HG03521 (cell line): Measurements from ENCODE around the gene FAM167B.
A peak's percentile ranks its signal among the peaks of the same experiment; 100 is the strongest.

Experiments used
- ATAC-seq: cut with Tn5 transposase; IDR thresholded peaks from one replicate; pipeline ENCODE4 v1.9.1; 2021; ENCODE audit warnings: mild to moderate bottlenecking, moderate library complexity; ENCODE audit not compliant: unreplicated experiment

FAM167B gene

DNA sequence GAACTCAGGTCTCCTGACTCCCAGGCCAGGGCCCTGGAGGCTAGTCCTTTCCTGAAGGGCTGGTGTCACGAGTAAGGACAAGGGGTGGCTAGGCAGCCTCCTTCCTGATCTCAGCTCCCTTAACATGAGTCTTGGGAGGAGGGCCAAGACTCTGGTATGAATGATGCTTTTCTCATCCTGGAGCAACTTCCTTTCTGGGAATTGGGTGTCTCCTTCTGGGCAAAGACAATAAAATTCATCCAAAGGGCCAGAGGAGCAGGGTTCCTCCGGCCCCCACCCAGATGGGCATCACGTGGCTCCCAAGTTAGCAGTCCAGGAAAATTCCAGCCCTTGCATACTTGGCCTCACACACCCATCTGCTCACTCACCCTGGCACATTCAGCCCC is at the start of gene FAM167B:
TSS of gene FAM167B (plus strand) at position 335 of the 386 bp plus-strand sequence. CDS start 200 bp downstream, outside the sequence.
- ATAC-seq, result no peak

DNA sequence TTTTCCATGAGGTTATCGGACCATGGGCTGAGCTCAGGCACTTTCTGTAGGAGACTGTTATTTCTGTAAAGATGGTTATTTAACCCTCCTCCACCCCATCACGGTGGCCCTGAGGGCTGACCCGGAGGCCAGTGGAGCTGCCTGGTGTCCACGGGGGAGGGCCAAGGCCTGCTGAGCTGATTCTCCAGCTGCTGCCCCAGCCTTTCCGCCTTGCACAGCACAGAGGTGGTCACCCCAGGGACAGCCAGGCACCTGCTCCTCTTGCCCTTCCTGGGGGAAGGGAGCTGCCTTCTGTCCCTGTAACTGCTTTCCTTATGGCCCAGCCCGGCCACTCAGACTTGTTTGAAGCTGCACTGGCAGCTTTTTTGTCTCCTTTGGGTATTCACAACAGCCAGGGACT is 49.2 kb upstream of the FAM167B start:
- no peak for ATAC-seq

DNA sequence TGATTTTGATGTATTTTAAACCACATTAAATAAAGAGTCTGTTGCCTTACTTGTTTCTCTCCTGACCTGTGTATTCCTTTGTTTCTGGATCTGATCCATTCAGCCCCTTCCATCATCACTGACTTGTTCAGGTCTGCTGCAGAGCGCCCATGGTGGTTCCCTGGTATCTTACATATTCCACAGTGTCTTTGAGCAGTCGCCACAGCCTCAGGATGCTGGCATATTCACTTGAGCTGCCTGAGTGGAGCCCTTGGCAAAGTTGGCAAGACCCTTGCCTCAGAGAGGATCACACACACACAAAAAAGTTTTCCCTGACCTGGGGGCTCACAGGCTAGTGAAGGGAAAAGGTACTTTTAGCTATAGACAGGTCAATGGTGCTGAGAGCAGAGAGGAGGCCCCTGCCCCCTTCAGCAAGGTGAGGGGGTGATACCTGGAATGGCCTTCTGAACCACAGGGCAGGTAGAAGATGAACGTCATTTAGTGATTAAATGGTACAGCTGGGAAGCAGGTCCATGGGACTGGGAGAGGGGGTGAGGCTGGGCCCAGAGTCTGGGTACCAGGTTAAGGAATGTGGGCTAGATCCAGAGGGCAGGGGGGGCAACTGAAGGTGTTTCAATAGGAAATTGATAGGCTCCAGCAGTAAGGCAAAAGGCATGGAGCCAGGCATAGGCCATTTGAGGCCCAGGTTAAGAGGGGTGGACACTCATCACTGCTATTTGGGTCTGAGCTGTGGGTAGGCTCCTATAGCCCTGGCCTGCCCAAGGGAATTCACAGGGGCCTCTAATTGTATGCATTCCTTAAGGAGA is 48.6 kb upstream of the FAM167B start:
- ATAC-seq, result no peak

DNA sequence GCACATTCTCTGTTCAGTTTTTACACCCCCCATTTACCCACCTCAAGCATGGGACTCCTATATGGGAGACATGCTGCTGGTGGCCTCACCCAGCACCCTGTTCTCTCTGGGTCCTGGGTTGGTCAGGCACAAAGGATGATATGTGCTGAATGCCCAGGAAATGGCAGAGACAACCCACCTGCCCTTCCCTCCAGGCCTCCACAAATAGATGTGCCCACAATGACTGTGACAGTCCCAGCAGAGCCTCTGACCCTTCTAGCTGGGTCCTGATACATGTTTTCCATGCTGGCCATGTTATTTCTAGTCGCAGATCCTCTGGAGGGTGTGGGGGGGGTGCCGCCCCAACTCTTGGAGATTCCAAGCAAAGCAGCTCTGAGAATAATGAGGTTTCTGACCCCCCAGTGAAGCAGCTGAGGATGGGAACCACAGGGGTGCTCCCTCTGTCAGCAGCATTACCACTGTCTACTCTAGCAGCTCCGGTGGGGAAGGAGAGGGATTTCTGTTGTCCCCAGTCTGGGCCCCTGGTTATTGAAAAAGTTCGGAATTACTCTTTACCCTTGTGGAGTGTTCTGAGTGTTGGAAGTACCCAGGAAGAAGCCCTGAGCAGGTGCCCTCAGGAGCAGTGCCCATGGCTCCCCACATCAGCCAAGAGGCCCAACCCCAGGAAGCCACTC is 47.8 kb upstream of the FAM167B start:
- ATAC-seq, result no peak

DNA sequence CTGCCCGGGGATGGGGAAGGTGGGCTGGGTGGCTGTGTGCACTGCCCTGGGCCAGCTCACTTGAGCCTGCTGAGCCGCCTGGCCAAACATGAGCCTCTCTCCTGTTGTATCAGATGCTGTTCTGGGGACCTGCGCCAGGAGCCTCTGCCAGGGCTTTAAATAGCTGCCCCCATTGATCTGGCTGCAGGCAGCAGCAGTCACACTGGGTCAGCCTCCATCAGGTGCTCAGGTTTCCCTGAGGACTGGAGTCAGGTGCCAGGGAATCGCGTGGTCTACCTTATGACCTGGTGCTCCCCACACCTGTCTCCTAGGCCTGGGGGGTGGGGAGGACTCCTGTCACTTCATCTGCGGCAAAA is 47.3 kb upstream of the FAM167B start:
- no peak for ATAC-seq

DNA sequence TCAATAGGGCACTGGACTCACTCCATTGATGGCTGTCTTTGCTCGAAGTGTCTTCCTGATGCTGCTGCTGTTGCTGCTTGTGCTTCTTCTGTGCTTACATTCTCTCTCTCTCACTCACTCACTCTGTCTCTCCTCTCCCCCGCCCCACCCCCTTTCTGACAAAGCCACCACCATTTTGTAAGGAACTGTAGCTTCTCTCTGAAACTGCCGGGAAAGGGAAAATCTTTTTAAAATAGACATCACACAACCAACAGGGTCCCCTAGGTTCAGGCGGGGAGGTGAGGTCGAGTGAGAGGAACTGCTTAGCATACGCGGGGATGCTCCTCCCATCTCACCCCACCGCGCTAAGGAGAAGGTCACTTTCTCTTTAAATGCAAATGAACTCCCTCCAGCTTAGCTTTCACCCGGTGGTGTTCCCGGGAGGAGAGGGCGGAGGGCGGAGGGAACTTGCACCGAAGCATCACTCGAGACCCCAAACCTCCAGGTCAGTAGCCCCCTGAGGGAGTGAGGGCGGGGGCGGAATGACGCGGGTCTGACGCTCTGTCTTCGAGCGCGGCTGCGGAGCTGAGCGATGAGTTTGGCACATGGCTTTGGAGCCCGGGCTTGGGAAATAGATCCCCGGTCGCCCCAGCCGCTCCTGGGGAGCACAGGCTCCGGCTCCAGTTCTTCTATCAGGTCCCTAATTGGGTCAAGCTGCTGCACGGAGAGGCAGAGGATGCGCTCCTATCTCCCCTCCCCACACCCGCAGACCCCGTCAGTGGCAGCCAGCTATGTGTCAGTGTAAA is 46.6 kb upstream of the FAM167B start, which contains the start of gene CCDC28B:
TSS of gene CCDC28B (plus strand) at position 370 of the 785 bp plus-strand sequence. CDS start 1,341 bp downstream, outside the sequence.
- no peak for ATAC-seq

DNA sequence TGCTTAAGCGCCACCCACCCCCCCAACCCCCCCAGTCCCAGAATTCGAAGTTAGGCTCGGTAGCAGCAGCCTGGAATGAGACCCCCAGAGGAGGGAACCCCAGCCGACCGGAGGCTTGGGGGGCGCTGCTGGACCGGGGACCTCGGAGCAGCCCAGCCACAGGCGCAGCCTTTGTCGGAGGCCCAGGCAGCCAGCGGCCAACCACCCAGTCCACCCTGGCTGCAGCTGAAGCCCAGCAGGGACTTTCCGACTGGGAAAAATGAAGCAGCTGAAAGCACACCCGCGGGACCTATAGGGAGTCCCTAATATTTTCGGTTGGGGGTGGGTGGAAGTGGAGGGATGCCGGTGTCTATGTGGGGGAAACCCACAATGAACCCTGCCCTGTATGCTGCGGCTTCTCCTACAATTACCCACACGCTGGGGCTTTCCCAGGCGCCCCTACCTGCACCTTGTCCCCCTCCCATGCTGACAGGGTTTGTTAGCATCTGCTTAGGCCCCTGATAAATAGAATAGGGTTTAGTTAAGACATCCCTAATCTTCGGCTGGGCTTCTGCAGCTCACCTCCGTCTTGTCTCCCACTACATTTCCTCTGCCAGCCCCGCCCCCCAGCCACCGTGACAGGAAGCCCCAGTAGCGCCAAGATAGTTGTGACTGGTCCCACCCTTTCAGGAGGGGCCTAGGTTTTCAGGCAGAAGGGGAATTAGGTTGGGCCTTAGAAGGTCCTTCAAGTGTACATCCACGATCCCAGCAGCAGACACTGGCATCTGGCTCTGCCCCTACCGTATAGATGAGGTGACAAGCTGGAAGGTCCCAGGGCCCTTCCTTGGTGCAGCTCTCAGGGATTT is 45.8 kb upstream of the FAM167B start:
- ATAC-seq, result no peak

DNA sequence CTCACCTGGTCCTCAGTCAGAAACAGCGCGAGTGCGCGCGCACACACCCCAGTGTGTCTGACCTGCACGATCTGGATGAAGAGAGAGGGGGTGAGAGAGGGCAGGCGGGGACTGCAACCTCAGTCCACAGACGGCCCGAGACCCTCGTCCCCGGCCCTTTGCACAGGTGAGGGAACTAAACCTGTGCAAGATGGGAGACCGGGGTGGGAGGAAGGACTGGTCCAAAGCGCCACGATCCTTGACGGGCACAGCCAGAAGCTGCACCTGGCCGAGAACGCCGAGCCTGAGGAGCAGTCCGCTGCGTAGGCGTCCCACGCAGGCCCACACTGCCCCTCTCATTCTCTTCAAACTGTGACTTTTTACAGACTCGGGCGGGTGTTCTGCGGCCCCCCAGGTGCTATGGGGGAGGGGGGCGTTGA is 42.1 kb upstream of the FAM167B start:
- no peak for ATAC-seq

DNA sequence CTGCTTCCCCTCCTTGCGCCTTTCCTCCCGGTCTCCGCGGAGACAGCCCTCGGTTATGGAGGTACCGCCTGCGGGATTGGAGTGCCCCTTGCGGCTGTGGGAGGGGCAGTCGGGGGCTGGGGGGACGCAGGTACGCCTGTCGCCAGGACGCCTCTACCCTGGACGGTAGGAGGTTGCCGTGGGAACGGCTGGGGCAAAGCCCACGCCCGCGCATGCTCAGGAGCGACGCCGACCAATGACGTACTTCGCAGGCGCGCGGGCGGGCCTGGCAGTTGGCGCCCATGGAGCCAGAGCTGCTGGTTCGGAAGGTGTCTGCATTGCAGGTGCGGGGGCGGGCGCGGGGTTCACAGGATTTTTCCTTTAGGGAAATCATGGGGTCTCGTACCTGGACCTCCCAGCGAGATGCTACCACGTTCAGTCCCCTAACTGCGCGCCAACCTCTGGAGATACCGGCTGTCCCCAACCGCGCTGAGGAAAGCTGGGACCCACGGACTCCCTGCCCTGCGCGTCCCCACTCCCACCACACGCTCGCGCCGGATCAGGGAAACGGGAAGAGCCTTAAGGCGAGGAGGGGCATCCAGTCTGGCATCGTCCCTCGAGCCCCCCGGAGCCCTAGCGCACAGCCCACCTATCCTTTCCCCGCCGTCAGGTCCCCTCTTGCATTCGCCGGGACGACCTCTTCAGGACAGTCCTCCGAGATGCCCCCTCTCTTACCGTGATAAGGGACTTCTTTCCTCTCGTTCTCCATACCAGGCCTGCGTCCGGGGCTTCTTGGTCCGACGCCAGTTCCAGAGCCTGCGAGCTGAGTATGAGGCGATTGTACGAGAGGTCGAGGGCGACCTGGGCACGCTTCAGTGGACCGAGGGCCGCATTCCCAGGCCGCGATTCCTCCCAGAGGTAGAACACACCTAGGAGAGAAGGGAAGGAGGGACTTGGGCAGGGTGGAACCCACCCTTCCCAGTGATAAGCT is 41.3 kb upstream of the FAM167B start, which contains the start of gene IQCC:
TSS of gene IQCC (plus strand) at position 271 of the 970 bp plus-strand sequence. CDS start at position 282, 11 bp downstream.
- ATAC-seq, result no peak

DNA sequence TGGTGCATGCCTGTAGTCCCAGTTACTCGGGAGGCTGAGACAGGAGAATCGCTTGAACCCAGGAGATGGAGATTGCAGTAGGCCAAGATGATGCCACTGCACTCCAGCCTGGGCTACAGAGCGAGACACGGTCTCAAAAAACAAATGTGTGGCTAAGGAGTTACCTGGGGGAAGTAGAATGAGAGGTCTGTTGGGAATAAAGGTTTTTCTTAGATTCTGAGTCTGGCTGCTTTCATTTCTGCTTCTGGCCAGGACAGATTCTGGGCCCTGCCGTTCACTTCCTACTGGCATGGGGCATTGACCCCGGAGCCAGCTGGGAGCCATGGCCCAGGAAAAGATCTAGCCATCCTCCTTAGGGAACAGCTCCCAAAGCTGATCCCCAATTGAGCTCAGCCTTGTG is 38.6 kb upstream of the FAM167B start:
- no peak for ATAC-seq

DNA sequence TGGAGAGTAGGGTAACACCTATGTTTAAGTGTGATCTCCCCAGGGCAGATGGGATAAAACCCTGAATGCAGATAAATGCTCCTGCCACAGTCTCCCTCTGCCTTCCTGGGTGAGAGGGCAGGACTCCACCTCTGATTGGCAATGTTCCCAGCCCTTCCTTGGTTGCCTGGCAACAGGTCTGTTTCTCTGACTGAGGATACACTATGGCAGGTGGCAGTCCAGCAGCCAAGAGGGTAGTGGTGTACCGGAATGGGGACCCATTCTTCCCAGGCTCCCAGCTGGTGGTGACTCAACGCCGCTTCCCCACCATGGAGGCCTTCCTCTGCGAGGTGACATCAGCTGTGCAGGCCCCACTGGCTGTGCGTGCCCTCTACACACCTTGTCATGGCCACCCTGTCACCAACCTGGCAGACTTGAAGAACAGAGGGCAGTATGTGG is 38.1 kb upstream of the FAM167B start, which contains the start of gene DCDC2B:
TSS of gene DCDC2B (plus strand) at position 199 of the 438 bp plus-strand sequence. CDS start at position 204, 5 bp downstream.
- ATAC-seq, result no peak

DNA sequence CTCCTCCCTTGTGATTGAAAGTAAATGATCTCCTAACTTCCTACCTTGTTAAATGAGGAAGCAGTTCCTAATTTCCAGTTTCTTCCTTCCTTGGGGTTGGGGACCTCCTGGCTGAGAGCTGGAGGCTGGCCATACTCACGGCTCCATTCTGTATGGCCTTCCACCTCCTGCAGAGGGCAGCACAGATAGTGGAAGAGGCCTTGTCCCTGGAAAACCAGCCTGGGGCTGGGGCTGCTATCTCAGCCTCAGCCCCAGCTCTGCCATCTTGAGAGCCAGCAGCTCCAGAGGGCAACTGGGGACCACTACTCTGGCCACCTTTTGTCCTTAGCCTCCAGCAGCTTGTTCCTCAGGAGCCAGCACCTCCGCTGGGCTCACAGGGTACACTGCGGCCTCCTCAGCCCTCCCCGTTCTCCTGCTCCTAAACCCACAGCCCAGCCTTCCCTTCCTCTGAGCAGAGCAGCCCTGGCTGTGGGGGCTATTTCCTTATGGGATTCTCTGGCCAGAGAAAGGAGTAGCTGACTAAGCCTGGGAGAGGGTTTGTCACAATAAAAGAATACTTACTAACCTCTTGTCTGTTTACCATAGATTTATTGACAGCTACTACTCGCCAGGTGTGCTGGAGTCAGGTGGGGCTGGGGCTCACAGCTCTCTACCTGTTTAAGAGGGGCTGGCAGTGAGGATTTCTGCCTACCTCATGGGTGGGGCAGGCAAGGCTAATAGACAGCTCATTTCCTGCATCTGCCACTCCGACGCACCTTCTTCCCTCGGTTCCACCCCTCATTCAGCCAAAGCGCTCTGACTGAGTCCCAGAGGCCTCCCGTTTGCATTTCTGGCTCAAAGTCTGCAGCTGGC is 31.2 kb upstream of the FAM167B start:
- ATAC-seq, result no peak

DNA sequence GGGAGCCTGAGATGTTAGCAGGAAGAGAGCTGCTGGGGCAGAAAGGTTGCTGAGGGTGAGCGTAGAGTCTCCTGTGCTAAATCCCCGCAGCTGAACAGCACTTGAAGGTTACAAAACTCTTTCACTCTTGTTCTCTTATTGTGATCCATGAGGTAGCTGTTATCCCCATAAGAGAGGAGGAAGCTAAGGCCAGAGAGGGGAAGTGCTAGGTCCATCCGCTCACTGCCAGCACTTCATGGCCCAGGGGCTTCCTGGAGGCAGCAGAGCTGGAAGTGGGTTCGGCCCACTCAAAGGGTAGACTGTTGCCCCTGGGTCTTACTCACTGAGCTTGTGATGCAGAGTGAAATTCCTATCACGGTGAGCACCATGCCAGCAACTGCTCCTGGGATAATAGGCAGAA is 30.5 kb upstream of the FAM167B start:
- ATAC-seq, result no peak

DNA sequence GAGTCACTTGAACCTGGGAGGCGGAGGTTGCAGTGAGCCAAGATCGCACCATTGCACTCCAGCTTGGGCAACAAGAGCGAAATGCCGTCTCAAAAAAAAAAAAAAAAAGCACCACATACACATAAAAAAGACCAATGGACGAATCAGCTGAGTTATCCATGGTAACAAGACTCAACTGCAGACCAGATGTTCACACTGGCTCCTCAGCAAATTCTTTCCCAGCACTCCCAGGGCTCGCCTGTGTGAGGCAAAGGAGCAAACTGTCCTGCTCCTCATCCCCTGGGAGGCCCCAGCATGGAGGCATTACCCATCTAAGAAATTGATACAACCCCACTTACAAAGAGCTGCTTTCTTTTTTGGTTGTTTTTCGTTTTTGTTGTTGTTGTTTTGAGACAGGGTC is 28.0 kb upstream of the FAM167B start:
- no peak for ATAC-seq

DNA sequence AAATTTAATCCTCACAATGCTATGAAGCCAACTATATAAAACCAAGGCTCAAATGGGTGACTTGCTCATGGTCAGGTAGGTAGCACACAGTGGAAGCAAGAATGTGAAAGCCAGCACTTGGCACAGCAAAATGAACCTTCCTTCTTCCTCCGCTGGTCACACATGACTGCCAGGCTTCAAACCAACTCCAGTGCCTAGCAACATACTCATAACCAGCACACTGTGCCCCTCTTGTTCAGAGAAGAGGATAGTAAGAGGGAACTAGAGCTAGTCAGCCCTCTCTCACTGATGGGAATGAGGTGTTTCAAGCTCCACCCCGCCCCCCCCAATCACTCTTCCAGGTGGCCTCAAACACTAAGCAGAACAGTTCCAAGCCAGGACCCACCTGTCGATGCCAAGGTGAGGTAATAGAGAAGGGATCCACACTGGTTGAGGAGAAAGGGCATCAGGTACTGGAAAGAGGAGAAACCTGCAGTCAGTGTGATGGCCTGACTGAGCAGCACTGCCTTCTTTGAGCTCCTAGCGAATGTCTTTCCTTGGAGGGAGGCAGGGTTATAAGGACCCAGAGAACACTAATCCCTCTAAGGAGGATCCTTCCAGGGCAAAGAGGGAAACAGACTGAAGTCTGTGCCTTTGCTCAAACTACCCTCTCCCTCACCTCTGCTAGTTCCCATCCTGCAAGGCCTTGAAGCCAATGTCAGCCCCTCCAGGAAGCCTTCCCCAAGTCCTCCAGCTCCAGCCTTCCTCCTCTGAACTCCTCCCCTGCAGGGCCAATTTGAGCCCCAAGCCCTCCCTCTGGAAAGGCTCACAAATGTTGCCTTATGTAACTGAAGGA is 26.1 kb upstream of the FAM167B start:
- no peak for ATAC-seq

DNA sequence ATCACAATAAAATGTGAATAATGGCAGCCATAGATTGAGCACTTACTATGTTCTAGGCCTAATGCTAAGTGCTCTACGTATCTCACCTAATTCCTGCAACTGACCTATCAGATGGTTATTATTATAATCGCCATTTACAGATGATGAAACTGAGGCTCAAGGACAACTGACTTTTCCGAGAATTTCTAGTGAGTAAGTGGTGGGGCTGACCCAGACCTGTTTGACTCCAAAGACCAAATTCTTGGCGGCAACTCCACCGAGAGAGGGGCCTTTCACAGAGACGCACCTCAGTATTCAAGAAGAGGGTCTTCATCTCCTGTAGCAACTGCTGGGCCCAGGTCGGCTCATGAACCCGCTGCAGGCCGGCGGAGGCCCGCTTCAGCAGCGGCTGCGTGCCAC is 25.4 kb upstream of the FAM167B start:
- no peak for ATAC-seq

DNA sequence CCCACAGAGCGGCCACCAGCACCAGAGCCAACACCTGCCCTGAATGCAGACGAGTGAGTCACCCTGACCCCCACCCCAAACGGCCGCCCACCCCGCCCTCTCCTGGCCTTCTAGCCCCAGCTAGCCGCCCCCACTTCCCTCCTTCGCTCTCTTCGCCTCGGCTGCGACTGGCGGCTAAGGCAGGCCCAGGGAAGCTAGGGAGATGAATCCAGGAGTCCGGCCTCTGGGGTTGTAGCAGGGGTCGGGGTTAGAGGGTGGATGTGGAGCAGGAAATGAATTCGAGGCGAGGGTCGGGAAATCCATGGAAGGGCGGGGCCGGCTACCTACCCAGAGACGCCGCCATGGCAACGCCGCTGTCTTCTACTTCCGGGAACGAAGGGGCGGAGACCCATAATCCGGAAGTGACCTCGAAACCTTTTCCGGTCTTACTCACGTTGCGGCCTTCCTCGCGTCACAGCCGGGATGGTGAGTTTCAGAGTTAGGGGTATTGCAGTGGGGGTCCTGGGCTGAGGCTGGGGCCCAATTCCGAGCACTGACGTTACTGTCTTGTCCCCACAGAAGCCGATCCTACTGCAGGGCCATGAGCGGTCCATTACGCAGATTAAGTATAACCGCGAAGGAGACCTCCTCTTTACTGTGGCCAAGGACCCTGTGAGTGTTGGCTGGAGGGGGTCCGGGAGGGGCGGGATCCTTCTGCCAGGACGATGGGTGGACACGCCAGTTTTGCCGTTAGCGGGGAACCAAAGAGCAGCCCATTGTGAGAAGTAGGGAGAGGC is 24.9 kb upstream of the FAM167B start, which contains the start of the genes EIF3I and TMEM234:
TSS of gene EIF3I (plus strand) at position 428 of the 776 bp plus-strand sequence. CDS start at position 463, 35 bp downstream.
TSS of gene TMEM234 (minus strand) at position 374 of the 776 bp plus-strand sequence. CDS start at position 343, 31 bp downstream.
- ATAC-seq, result peak; percentile 83
